Measurements from ENCODE around the gene CLK2. TPM values are rescaled to one million over a fixed set of nuclear protein-coding genes. Genes with fewer than 3 reads are reported as not detected.

CLK2 gene
- total and polyA plus RNA-seq, 2 of the 13 experiments (the other 11 are each of a cell fraction or from before 2014, with no cell fraction given) = 20.1 to 73.5 TPM

- TF ChIP-seq POLR2G (IDR thresholded peaks at IDR 0.05; ENCODE audit: low read depth, low read length) (no peak), SNAPC4 (CRISPR knock-in tag; IDR thresholded peaks at IDR 0.05) (no peak; the same call in 1 of the 2 replicates), GATA4 (IDR thresholded peaks at IDR 0.05; ENCODE audit: borderline replicate concordance, low read depth) (no peak), ZNF354B (CRISPR knock-in tag; IDR thresholded peaks at IDR 0.05) (no peak), SOX6 (IDR thresholded peaks at IDR 0.05) (no peak), SOX6 (CRISPR knock-in tag; IDR thresholded peaks at IDR 0.05) (peak; percentile 32; the same call in 1 of the 2 replicates), DNMT1 (CRISPR knock-in tag; IDR thresholded peaks at IDR 0.05) (no peak), ATF5 (CRISPR knock-in tag; IDR thresholded peaks at IDR 0.05; ENCODE audit: low read depth) (peak; percentile 59; the same call in 1 of the 2 replicates), ZFX (CRISPR knock-in tag; IDR thresholded peaks at IDR 0.05; ENCODE audit: low read depth) (0 out of 2 replicates have a peak, but pooled peaks have one; percentile 21), RAD51 (IDR thresholded peaks at IDR 0.05; ENCODE audit: borderline replicate concordance) (no peak), SMYD3 (CRISPR knock-in tag; IDR thresholded peaks at IDR 0.05) (no peak), NR2F2 (IDR thresholded peaks at IDR 0.05; ENCODE audit: borderline replicate concordance, low read depth) (no peak), NCOR1 (IDR thresholded peaks at IDR 0.05; ENCODE audit: borderline replicate concordance, low read length) (no peak), ZZZ3 (CRISPR knock-in tag; IDR thresholded peaks at IDR 0.05; ENCODE audit: borderline replicate concordance) (0 out of 2 replicates have a peak, but pooled peaks have one; percentile 22), ZNF891 (CRISPR knock-in tag; IDR thresholded peaks at IDR 0.05) (peak; percentile 48; the same call in 1 of the 2 replicates), KDM3A (CRISPR knock-in tag; IDR thresholded peaks at IDR 0.05; ENCODE audit: low read depth) (no peak), CSRNP1 (CRISPR knock-in tag; IDR thresholded peaks at IDR 0.05) (peak; percentile 15; the same call in 1 of the 2 replicates), ZNF335 (CRISPR knock-in tag; IDR thresholded peaks at IDR 0.05) (0 out of 2 replicates have a peak, but pooled peaks have one; percentile 6), ZNF792 (CRISPR knock-in tag; IDR thresholded peaks at IDR 0.05) (no peak), KDM2A (CRISPR knock-in tag; IDR thresholded peaks at IDR 0.05; ENCODE audit: borderline replicate concordance, low read depth) (no peak), HIVEP1 (CRISPR knock-in tag; IDR thresholded peaks at IDR 0.05) (no peak), U2AF2 (IDR thresholded peaks at IDR 0.05; ENCODE audit: low read depth, low read length) (no peak), ELF4 (CRISPR knock-in tag; IDR thresholded peaks at IDR 0.05; ENCODE audit: borderline replicate concordance) (no peak), ZNF605 (CRISPR knock-in tag; IDR thresholded peaks at IDR 0.05) (0 out of 2 replicates have a peak, but pooled peaks have one; percentile 68)
Measured at GRCh38 chr1:155226910-155227260, 46.4 kb downstream of the CLK2 start (continued).

Data from HepG2 (cell line).